Endothelial cell of umbilical vein (primary cell): ENCODE results near the gene CFAP46. TPM values are rescaled to one million over a fixed set of nuclear protein-coding genes. Genes with fewer than 3 reads are reported as not detected.

ENCODE experiments used
- BruUV-seq: library from RNA; stranded (reverse); fragments of 400-500 nt; replicated peaks from 2 replicates; lab custom pipeline; 2021; lab: Mats Ljungman, UMichigan
- CTCF ChIA-PET: fragments of 300-600, 350-600 bp; sonication (Branson Sonifier 250); formaldehyde crosslinking; loops from one replicate; lab custom pipeline; 2021; ENCODE audit warnings: antibody characterized with exemption, inconsistent platforms; lab: Charles Lee
- POLR2A ChIA-PET: fragments of 300-600, 350-600 bp; sonication (Branson Sonifier 250); formaldehyde crosslinking; loops from one replicate; lab custom pipeline; 2021; ENCODE audit warnings: antibody characterized with exemption, inconsistent platforms; lab: Charles Lee
- DNase-seq: peaks from one replicate; pipeline ENCODE4 v3.0.0-alpha.2; 2011; ENCODE audit warnings: low read depth, low spot score
- FAIRE-seq: peaks from 2 replicates; lab custom pipeline; 2011; peaks lifted over from hg19 to GRCh38; lab: Jason Lieb, UNC
- H2AFZ ChIP-seq: 2 replicates; pipeline ENCODE4 v1.6.0; 2012; ENCODE audit warnings: low read depth, low read length, control low read depth, inconsistent platforms
- H3K27ac ChIP-seq: 2 replicates; pipeline ENCODE4 v1.5.1; 2011; ENCODE audit warnings: low read depth, mild to moderate bottlenecking, control low read depth, low read length, moderate library complexity; ENCODE audit not compliant: insufficient read depth
- H3K27me3 ChIP-seq, 2 experiments: 2 replicates each; pipeline versions ENCODE4 v1.6.0 to v1.6.1; 2011; ENCODE audit warnings: low read length in 2 of 2, mixed read lengths in 1 of 2; ENCODE audit not compliant: control insufficient read depth in 2 of 2, insufficient read depth in 2 of 2
- H3K36me3 ChIP-seq, 2 experiments: 2 replicates in 1 of 2; 3 replicates in 1 of 2; pipeline ENCODE4 v1.5.1; 2011; ENCODE audit warnings: low read length in 2 of 2, mild to moderate bottlenecking in 1 of 2, moderate library complexity in 1 of 2; ENCODE audit not compliant: control insufficient read depth in 2 of 2, insufficient read depth in 2 of 2; ENCODE audit errors: extremely low read depth in 1 of 2
- H3K4me1 ChIP-seq: 3 replicates; pipeline ENCODE4 v1.5.1; 2011; ENCODE audit warnings: mild to moderate bottlenecking, low read length; ENCODE audit not compliant: control insufficient read depth, insufficient read depth; ENCODE audit errors: extremely low read depth
- H3K4me2 ChIP-seq: 2 replicates; pipeline ENCODE4 v1.6.1; 2011; ENCODE audit warnings: low read length, control low read depth, mixed read lengths; ENCODE audit not compliant: insufficient read depth
- H3K4me3 ChIP-seq, 3 experiments: fragments of 200-600 bp in 1 of 3; sonication (generic), shearing (Covaris generic) in 1 of 3; replicated peaks in 1 of 3; 2 replicates each; pipeline ENCODE4 v1.5.1; 2011 to 2016; ENCODE audit warnings: control low read depth in 3 of 3, low read length in 3 of 3, mild to moderate bottlenecking in 2 of 3, inconsistent platforms in 1 of 3, low read depth in 1 of 3, moderate library complexity in 1 of 3; ENCODE audit not compliant: insufficient read depth in 1 of 3
- H3K79me2 ChIP-seq: 2 replicates; pipeline ENCODE4 v1.6.0; 2012; ENCODE audit warnings: low read length, inconsistent platforms; ENCODE audit not compliant: control insufficient read depth, insufficient read depth
- H3K9ac ChIP-seq: replicated peaks from 2 replicates; pipeline ENCODE3; 2011; ENCODE audit warnings: low read length, control low read depth; ENCODE audit not compliant: insufficient read depth; ENCODE audit errors: extremely low read depth
- H3K9me1 ChIP-seq: replicated peaks from 3 replicates; pipeline ENCODE4 v1.6.0; 2011; ENCODE audit warnings: mild to moderate bottlenecking, low read length; ENCODE audit not compliant: control insufficient read depth, insufficient read depth; ENCODE audit errors: extremely low read depth
- H3K9me3 ChIP-seq: replicated peaks from 2 replicates; pipeline ENCODE4 v1.5.1; 2012; ENCODE audit warnings: low read length, inconsistent platforms; ENCODE audit not compliant: control insufficient read depth, insufficient read depth
- H4K20me1 ChIP-seq: replicated peaks from 2 replicates; pipeline ENCODE3; 2011; ENCODE audit warnings: mild to moderate bottlenecking, low read length; ENCODE audit not compliant: control insufficient read depth, insufficient read depth; ENCODE audit errors: extremely low read depth
- CTCF ChIP-seq, 2 donors: IDR thresholded peaks; 1 replicate in 1 of 2; 2 replicates in 1 of 2; pipeline ENCODE4 v1.5.1; 2011; ENCODE audit warnings: low read length in 2 of 2, mild to moderate bottlenecking in 2 of 2, moderate library complexity in 2 of 2, control low read depth in 1 of 2, inconsistent platforms in 1 of 2, low read depth in 1 of 2; ENCODE audit not compliant: insufficient read depth in 1 of 2; ENCODE audit errors: extremely low read depth in 1 of 2
- EZH2 ChIP-seq: IDR thresholded peaks from 2 replicates; pipeline ENCODE4 v1.6.1; 2012; ENCODE audit warnings: borderline replicate concordance, low read depth, mild to moderate bottlenecking, moderate library complexity, low read length, inconsistent platforms; ENCODE audit not compliant: severe bottlenecking
- FOS ChIP-seq: IDR thresholded peaks from 2 replicates; pipeline ENCODE4 v1.6.1; 2011; ENCODE audit warnings: mild to moderate bottlenecking, low read length, moderate library complexity, borderline replicate concordance; ENCODE audit not compliant: insufficient read depth
- GATA2 ChIP-seq: IDR thresholded peaks from 2 replicates; pipeline ENCODE4 v1.7.0; 2011; ENCODE audit warnings: low read depth, mild to moderate bottlenecking, moderate library complexity, mixed read lengths, low read length; ENCODE audit not compliant: insufficient read length, insufficient read depth
- JUN ChIP-seq: IDR thresholded peaks from 2 replicates; pipeline ENCODE4 v1.6.1; 2011; ENCODE audit warnings: borderline replicate concordance, low read depth; ENCODE audit not compliant: insufficient read length, insufficient read depth
- MAX ChIP-seq: IDR thresholded peaks from 2 replicates; pipeline ENCODE4 v1.6.1; 2011; ENCODE audit not compliant: insufficient read depth, insufficient read length
- MYC ChIP-seq: IDR thresholded peaks from one replicate; pipeline ENCODE4 v1.6.1; 2011; ENCODE audit warnings: mild to moderate bottlenecking, low read depth, low read length
- POLR2A ChIP-seq: IDR thresholded peaks from 2 replicates; pipeline ENCODE4 v1.6.1; 2012; ENCODE audit warnings: low read depth, mild to moderate bottlenecking, control low read depth, low read length
- POLR2AphosphoS5 ChIP-seq: IDR thresholded peaks from 2 replicates; pipeline ENCODE4 v1.6.1; 2012; ENCODE audit warnings: low read depth, mild to moderate bottlenecking, control low read depth, low read length, moderate library complexity; ENCODE audit not compliant: insufficient read depth
- dilution Hi-C: fragments of 300-500 bp; cut with MboI; formaldehyde crosslinking; loops from one replicate; pipeline ENCODE4 v1.15.0; 2019; ENCODE audit warnings: low sequenced_read_pairs; ENCODE audit not compliant: extremely low pct_ligation_motif_present
- intact Hi-C: fragments of 100-400 bp; cut with micrococcal nuclease; formaldehyde crosslinking; loops from one replicate; pipeline ENCODE4 v1.10.0; 2022
- polyA plus RNA-seq, 4 experiments: library from polyadenylated mRNA; depleted of rRNA in 3 of 4; stranded (reverse) in 3 of 4; unstranded in 1 of 4; fragments of >200 nt; gene quantifications; 2 replicates each; pipeline versions ENCODE4 v1.2.1 to v1.2.3, GENCODE V29; 2011 to 2012; ENCODE audit warnings: missing spikeins in 1 of 4
- total RNA-seq: library from RNA; stranded (reverse); gene quantifications from 2 replicates; pipeline ENCODE4 v1.2.3, GENCODE V29; 2021

Gene CFAP46
- total and polyA plus RNA-seq, 2 donors (not counting 3 experiments of a cell fraction or from before 2014, with no cell fraction given) = 0.75 to 0.98 TPM

GRCh38 chr10:132959559-132959961 is 17.2 kb upstream of the CFAP46 start:
- intact Hi-C loops (no loop called here), dilution Hi-C loops (no loop called here)
- Histone ChIP-seq H3K27me3 (no peaks in the 10 kb centered on the region), H2AFZ (no peak overlapping the region), H3K9me3 (no peaks in the 10 kb centered on the region), H3K79me2 (no peaks in the 10 kb centered on the region), H4K20me1 (no peaks in the 10 kb centered on the region), H3K9me1 (no peaks in the 10 kb centered on the region), H3K27ac (no peak overlapping the region), H3K4me3 (no peak overlapping the region), H3K9ac (no peak overlapping the region), H3K36me3 (no peaks in the 10 kb centered on the region), H3K4me1 (no peaks in the 10 kb centered on the region), H3K4me2 (no peak overlapping the region)
- ChIA-PET CTCF (no interaction called here), POLR2A (no interaction called here)
- TF ChIP-seq MAX = no peak
- no peak for TF ChIP-seq EZH2
- no peak for TF ChIP-seq POLR2AphosphoS5
- TF ChIP-seq MYC = no peak
- TF ChIP-seq CTCF (IDR thresholded peaks at IDR 0.05; ENCODE audit: extremely low read depth in 1 of 2, insufficient read depth in 1 of 2, low read depth in 1 of 2, low read length in 2 of 2) = no peak
- no peak for TF ChIP-seq POLR2A
- no peak for TF ChIP-seq GATA2
- no peak for TF ChIP-seq JUN
- no peak for TF ChIP-seq FOS
- no peak for DNase-seq
- no peak for FAIRE-seq
- BruUV-seq = no TSS peak
